Prostate gland (tissue), 2 donors: ENCODE results near the gene ETNK1.

Source experiments
- POLR2AphosphoS5 ChIP-seq: sonication (generic); formaldehyde crosslinking; IDR thresholded peaks from one replicate; pipeline ENCODE4 v1.6.1; 2017; ENCODE audit warnings: antibody characterized with exemption
- TF ChIP-seq, protein P1 (sequence below), 4 experiments: fragments of 200-600 bp in 2 of 4; fragments of 450-650 bp in 2 of 4; sonication (generic) in 2 of 4; IDR thresholded peaks; 1 replicate in 3 of 4; 2 replicates in 1 of 4; pipeline ENCODE4 v1.5.1; 2016 to 2019; ENCODE audit warnings: antibody characterized with exemption in 4 of 4, mild to moderate bottlenecking in 2 of 4, moderate library complexity in 2 of 4

DNA sequence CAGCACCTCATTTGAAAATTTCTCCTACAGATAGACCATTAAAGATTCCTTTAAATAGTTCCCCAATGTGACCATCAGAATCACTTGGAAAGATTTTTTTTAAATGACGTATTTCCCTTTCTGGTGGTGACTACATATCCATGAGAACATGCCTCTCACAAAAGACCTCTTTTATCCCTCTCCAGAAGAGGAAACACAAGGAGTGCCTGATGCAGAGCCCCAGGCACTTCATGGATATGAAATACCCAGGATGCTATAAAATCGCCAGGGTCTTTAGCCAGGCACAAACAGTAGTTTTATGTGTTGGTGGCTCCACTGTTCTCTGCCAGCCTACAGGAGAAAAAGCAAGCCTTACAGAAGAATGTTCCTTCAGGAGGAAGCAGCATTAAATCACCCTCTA, 97.1 kb downstream of the ETNK1 start:
- TF ChIP-seq, protein P1, sequence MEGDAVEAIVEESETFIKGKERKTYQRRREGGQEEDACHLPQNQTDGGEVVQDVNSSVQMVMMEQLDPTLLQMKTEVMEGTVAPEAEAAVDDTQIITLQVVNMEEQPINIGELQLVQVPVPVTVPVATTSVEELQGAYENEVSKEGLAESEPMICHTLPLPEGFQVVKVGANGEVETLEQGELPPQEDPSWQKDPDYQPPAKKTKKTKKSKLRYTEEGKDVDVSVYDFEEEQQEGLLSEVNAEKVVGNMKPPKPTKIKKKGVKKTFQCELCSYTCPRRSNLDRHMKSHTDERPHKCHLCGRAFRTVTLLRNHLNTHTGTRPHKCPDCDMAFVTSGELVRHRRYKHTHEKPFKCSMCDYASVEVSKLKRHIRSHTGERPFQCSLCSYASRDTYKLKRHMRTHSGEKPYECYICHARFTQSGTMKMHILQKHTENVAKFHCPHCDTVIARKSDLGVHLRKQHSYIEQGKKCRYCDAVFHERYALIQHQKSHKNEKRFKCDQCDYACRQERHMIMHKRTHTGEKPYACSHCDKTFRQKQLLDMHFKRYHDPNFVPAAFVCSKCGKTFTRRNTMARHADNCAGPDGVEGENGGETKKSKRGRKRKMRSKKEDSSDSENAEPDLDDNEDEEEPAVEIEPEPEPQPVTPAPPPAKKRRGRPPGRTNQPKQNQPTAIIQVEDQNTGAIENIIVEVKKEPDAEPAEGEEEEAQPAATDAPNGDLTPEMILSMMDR (IDR thresholded peaks at IDR 0.05): no peak
- no peak for TF ChIP-seq POLR2AphosphoS5
